Calu3 (cell line): Measurements from ENCODE around the gene PKHD1. TPM values are rescaled to one million over a fixed set of nuclear protein-coding genes. Genes with fewer than 3 reads are reported as not detected.

Experiments used
- BruUV-seq: library from RNA; stranded (reverse); fragments of 400-500 nt; replicated peaks from 2 replicates; lab custom pipeline; 2021; lab: Mats Ljungman, UMichigan
- CTCF ChIA-PET: fragments of 300-600 bp; sonication (Branson Sonifier 250); formaldehyde crosslinking; loops from one replicate; lab custom pipeline; 2022; ENCODE audit warnings: antibody characterized with exemption; lab: Charles Lee
- DNase-seq: peaks from one replicate; pipeline ENCODE4 v3.0.0; 2022
- H3K27ac Mint-ChIP-seq: one replicate; pipeline ENCODE4 v1.8.0; 2022; ENCODE audit warnings: mixed read lengths; ENCODE audit not compliant: unreplicated experiment
- H3K27me3 Mint-ChIP-seq: one replicate; pipeline ENCODE4 v1.8.0; 2022; ENCODE audit warnings: mixed read lengths; ENCODE audit not compliant: unreplicated experiment
- H3K36me3 Mint-ChIP-seq: one replicate; pipeline ENCODE4 v1.8.0; 2022; ENCODE audit warnings: mild to moderate bottlenecking, moderate library complexity, mixed read lengths; ENCODE audit not compliant: insufficient read depth, unreplicated experiment
- H3K4me1 Mint-ChIP-seq: one replicate; pipeline ENCODE4 v1.8.0; 2022; ENCODE audit warnings: mild to moderate bottlenecking, low read depth, mixed read lengths; ENCODE audit not compliant: unreplicated experiment
- H3K4me3 Mint-ChIP-seq: one replicate; pipeline ENCODE4 v1.8.0; 2022; ENCODE audit warnings: mild to moderate bottlenecking, low read depth, moderate library complexity, mixed read lengths; ENCODE audit not compliant: unreplicated experiment
- H3K9me3 Mint-ChIP-seq: one replicate; pipeline ENCODE4 v1.8.0; 2022; ENCODE audit warnings: low read depth, mixed read lengths; ENCODE audit not compliant: unreplicated experiment
- intact Hi-C: fragments of 100-400 bp; cut with micrococcal nuclease; formaldehyde crosslinking; loops from one replicate; pipeline ENCODE4 v1.10.0; 2022; ENCODE audit not compliant: unreplicated experiment
- total RNA-seq: library from RNA; stranded (reverse); gene quantifications from 2 replicates; pipeline ENCODE4 v1.2.3, GENCODE V29; 2022
- TF ChIP-seq, protein P1 (sequence below): fragments of 200-600 bp; IDR thresholded peaks from one replicate; pipeline ENCODE4 v1.8.0; 2022; ENCODE audit warnings: antibody characterized with exemption; ENCODE audit not compliant: unreplicated experiment

Gene PKHD1
- total RNA-seq, 1 experiment from 2014 or later, result 25.2 TPM

DNA sequence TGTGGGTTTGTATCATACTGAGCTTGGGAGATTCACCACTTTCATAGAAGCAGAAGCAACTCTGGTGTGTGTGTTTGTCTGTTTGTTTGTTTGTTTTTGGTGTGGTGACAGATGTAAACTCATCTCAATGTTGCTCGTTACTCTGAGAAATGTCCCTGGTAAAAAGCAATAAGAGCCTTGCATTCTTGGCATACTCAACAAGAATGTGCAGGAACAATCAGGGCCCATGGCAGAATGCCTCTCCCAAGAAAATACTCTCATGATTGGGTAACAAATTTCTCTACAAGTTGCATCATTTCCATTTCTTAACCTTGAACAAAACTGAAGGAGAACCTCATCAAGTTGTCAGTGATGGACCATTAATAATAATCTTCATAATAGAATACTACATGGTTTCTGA lies 43.0 kb upstream of the PKHD1 start:
- TF ChIP-seq, protein P1, sequence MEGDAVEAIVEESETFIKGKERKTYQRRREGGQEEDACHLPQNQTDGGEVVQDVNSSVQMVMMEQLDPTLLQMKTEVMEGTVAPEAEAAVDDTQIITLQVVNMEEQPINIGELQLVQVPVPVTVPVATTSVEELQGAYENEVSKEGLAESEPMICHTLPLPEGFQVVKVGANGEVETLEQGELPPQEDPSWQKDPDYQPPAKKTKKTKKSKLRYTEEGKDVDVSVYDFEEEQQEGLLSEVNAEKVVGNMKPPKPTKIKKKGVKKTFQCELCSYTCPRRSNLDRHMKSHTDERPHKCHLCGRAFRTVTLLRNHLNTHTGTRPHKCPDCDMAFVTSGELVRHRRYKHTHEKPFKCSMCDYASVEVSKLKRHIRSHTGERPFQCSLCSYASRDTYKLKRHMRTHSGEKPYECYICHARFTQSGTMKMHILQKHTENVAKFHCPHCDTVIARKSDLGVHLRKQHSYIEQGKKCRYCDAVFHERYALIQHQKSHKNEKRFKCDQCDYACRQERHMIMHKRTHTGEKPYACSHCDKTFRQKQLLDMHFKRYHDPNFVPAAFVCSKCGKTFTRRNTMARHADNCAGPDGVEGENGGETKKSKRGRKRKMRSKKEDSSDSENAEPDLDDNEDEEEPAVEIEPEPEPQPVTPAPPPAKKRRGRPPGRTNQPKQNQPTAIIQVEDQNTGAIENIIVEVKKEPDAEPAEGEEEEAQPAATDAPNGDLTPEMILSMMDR, result no peak
- H3K4me1 Mint-ChIP-seq, result peaks cover 15% of the 10 kb centered on the region
- no peaks in the 10 kb centered on the region for H3K36me3 Mint-ChIP-seq
- no peak overlapping the region for H3K4me3 Mint-ChIP-seq
- peaks cover under 1% of the 10 kb centered on the region for H3K27me3 Mint-ChIP-seq
- no peak for DNase-seq
- H3K9me3 Mint-ChIP-seq, result no peaks in the 10 kb centered on the region
- BruUV-seq, result no TSS peak
- H3K27ac Mint-ChIP-seq, result no peak overlapping the region
- CTCF ChIA-PET, result no interaction called here
- intact Hi-C loops, result no loop called here

DNA sequence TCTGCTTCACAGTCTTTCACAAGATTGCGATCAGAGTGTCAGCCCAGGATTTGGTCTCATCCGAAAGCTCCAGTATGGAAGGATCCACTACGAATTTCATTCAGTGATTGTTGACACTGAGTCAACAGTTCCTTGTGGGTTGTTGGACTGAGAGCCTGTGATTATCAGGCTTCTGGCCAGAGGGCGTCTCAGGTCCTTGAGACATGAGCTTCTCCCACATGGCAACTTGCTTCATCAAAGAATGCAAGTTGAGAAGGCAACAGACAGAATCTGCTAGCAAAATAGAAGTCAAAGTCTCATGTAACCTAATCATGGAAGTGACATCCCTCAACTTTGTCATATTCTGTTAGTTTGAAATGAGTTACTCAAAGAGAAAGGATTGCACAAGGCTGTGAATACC lies 40.5 kb upstream of the PKHD1 start:
- Mint-ChIP-seq H3K27me3 (no peaks in the 10 kb centered on the region), H3K4me1 (peaks cover 40% of the 10 kb centered on the region), H3K4me3 (no peak overlapping the region), H3K36me3 (no peaks in the 10 kb centered on the region), H3K27ac (no peak overlapping the region), H3K9me3 (no peaks in the 10 kb centered on the region)
- no TSS peak for BruUV-seq
- CTCF ChIA-PET, result no interaction called here
- no peak for DNase-seq
- intact Hi-C loops, result loop anchor here (2.0 kb wide), 1 partner anchor 23 kb away; no protein-coding TSS in a partner anchor
- TF ChIP-seq, protein P1, result no peak

DNA sequence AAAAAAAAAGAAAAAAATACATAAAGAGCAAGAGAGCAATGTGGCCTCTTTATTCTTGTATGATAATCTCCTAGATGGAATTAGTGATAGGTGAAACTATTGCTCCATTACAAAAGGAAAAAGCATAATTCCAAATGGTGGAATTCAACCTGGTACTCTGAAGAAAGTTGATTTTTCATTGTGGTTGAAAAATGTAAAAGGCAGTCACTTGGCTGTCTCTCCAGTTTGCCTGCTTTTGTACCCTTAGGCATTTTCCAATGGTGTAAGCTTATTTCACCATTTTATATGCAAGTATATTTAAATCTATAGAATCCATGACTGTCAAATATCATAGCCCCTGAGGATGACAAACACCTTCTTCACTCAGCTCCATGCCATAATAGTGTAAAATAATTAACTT lies 38.8 kb upstream of the PKHD1 start:
- no peak for DNase-seq
- TF ChIP-seq, protein P1, result no peak
- no peak overlapping the region for H3K4me3 Mint-ChIP-seq
- BruUV-seq, result no TSS peak
- peaks cover 52% of the 10 kb centered on the region for H3K4me1 Mint-ChIP-seq
- CTCF ChIA-PET, result interaction anchor here (1.6 kb wide), 1 partner anchor 20 kb away, joined by 4 read pairs; no protein-coding TSS in a partner anchor
- intact Hi-C loops, result loop anchor here (2.0 kb wide), 1 partner anchor 25 kb away; no protein-coding TSS in a partner anchor
- no peaks in the 10 kb centered on the region for H3K27me3 Mint-ChIP-seq
- no peak overlapping the region for H3K27ac Mint-ChIP-seq
- no peaks in the 10 kb centered on the region for H3K9me3 Mint-ChIP-seq
- no peaks in the 10 kb centered on the region for H3K36me3 Mint-ChIP-seq

DNA sequence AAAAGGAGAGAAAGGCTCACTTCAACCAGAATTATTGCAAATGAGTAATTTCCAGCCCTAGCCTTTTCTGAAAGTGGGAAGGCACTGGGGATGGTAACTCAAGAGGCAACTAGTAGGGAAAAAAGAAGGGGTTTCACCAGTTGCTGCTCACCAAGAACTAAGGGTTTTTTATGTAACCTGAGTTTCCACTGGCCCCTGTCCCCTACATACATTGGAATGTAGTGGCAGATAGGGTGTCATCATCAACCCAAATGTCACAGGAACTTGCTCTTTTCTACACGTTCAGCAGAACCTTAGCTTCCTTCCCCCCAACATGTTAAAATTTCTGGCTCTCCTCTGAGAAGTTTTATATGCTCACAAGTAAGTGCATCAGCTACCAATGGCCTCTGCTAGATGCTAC lies 38.2 kb upstream of the PKHD1 start:
- intact Hi-C loops, result no loop called here
- BruUV-seq, result no TSS peak
- H3K9me3 Mint-ChIP-seq, result no peaks in the 10 kb centered on the region
- H3K4me1 Mint-ChIP-seq, result peaks cover 53% of the 10 kb centered on the region
- no peaks in the 10 kb centered on the region for H3K27me3 Mint-ChIP-seq
- H3K36me3 Mint-ChIP-seq, result no peaks in the 10 kb centered on the region
- TF ChIP-seq, protein P1, result no peak
- DNase-seq, result no peak
- peak overlapping the region; percentile 70 for H3K27ac Mint-ChIP-seq
- peak overlapping the region; percentile 37 for H3K4me3 Mint-ChIP-seq
- CTCF ChIA-PET, result interaction anchor here (0.8 to 1.7 kb wide), 5 partner anchors 21 to 146 kb away, joined by 4 to 5 read pairs (median 5); partner anchors contain the start of gene PKHD1
